ENCODE measurements around the gene PLCB2. TPM values are rescaled to one million over a fixed set of nuclear protein-coding genes. Genes with fewer than 3 reads are reported as not detected.
A peak's percentile ranks its signal among the peaks of the same experiment; 100 is the strongest.

The PLCB2 gene
- polyA plus RNA-seq, 1 donor from 2014 or later: 7.4 TPM

DNA sequence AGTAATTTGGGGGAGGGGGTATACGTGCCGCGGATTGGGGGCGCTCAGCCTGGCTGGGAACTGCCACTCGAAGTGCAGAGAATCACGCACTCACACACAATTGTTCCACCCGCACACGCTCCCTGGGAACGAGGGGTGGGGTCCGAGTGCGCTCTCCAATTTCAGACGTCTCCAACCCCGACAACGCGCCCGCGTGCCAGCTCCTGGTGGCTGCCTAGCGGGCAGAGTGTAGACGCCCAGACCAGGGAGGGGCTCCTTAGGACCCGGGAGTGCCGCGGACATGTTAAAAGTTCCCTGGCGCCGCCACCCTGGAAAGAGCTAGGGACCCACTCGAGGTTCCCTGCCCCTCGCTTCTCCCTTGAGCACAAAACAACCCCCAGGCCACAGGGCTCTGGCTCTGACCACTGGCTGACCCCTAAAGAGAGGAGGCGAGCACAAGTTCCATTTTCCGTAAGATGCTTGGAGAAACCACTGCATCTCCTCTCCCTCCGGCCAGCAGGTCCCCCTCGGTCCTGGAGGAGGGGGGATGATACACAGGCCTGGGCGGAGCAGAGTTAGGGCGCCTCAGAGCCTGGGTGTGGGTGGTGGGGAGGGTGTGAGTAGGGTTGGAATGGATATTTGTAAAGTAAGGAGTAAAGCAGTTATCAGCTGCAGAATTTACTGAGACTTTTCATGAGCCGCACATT lies 24.0 kb downstream of the PLCB2 start:
- TF ChIP-seq EP300 (conservative IDR thresholded peaks at IDR 0.05; ENCODE audit: poor library complexity, severe bottlenecking) (no peak), MXI1 (conservative IDR thresholded peaks at IDR 0.05; ENCODE audit: poor library complexity, severe bottlenecking) (no peak), POLR2AphosphoS5 (IDR thresholded peaks at IDR 0.05) (no peak), TAF1 (IDR thresholded peaks at IDR 0.05; ENCODE audit: low read depth) (no peak)
- Histone ChIP-seq H3K9me3 (ENCODE audit: low read length) (no peaks in the 10 kb centered on the region), H3K4me2 (ENCODE audit: low read length) (no peak overlapping the region), H3F3A (ENCODE audit: insufficient read depth, low read length, poor library complexity, severe bottlenecking) (no peaks in the 10 kb centered on the region), H3K36me3 (ENCODE audit: insufficient read depth, low read length) (no peaks in the 10 kb centered on the region), H3K27me3 (ENCODE audit: insufficient read depth, low read depth, low read length) (peaks cover 56% of the 10 kb centered on the region), H3K9me2 (ENCODE audit: insufficient read depth, low read length) (no peaks in the 10 kb centered on the region), H3K79me2 (replicated peaks; ENCODE audit: insufficient read depth, low read length) (no peaks in the 10 kb centered on the region), H3K27ac (ENCODE audit: low read length) (no peak overlapping the region), H2AFZ (ENCODE audit: low read depth, low read length) (no peak overlapping the region), H3K9ac (ENCODE audit: low read length) (no peak overlapping the region), H4K20me1 (ENCODE audit: insufficient read depth) (no peaks in the 10 kb centered on the region), H3K4me3 (ENCODE audit: low read length) (peak overlapping the region; percentile 63)

DNA sequence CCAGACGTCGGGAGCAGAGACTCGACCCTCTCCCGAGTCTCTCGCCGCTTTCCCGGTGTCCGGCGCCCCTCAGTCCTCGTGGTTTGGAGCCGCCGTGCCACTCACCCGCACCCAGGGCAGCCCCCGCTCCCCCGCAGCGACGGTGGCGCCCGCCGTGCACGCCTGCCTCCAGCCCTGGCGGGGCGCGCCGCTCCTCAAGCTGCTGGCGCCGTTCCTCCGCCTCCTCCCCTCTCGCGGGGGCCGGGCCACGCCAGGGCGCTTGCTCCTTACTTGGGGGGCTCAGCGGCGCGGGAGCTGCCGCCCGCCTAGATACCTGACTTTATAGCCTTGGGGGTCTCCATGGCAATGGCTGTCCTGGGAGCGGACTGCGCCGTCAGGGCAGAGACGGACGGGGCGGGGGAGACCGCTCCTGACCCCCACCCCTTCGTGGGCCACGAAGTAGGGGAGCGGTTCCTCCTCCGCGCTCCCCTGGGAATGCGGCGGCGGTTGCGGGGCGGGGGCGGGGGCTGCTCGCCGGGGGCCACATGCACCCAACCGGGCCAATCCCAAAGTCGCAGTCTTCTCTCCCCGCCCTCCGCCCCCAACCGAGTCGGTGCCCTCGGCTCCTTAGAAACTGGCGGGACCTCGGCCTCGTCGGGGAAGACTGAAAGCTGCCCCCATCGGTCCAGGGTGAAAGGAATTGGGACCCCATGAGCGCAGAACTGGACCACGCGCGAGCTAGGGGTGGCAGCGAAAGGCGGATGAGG lies 24.7 kb downstream of the PLCB2 start, which contains the start of gene ANKRD63:
Gene ANKRD63 (minus strand): TSS at position 196 of the 746 bp plus-strand sequence. CDS start 478 bp downstream, outside the sequence.
- Histone ChIP-seq H4K20me1 (ENCODE audit: insufficient read depth) (no peaks in the 10 kb centered on the region), H3K27ac (ENCODE audit: low read length) (no peak within 1 kb of the TSS), H3K79me2 (replicated peaks; ENCODE audit: insufficient read depth, low read length) (no peaks in the 10 kb centered on the region), H3K4me3 (ENCODE audit: low read length) (peak within 1 kb of the TSS; percentile 63), H3K27me3 (ENCODE audit: insufficient read depth, low read depth, low read length) (peaks cover 62% of the 10 kb centered on the region), H3K36me3 (ENCODE audit: insufficient read depth, low read length) (no peaks in the 10 kb centered on the region), H3K9me3 (ENCODE audit: low read length) (no peaks in the 10 kb centered on the region), H2AFZ (ENCODE audit: low read depth, low read length) (no peak within 1 kb of the TSS), H3F3A (ENCODE audit: insufficient read depth, low read length, poor library complexity, severe bottlenecking) (no peaks in the 10 kb centered on the region), H3K9me2 (ENCODE audit: insufficient read depth, low read length) (no peaks in the 10 kb centered on the region), H3K9ac (ENCODE audit: low read length) (peak within 1 kb of the TSS; percentile 39), H3K4me2 (ENCODE audit: low read length) (no peak within 1 kb of the TSS)
- peak; percentile 51 for TF ChIP-seq POLR2AphosphoS5 (IDR thresholded peaks at IDR 0.05)
- TF ChIP-seq SMC3 (conservative IDR thresholded peaks at IDR 0.05; ENCODE audit: poor library complexity): no peak
- no peak for TF ChIP-seq RAD21 (conservative IDR thresholded peaks at IDR 0.05)
- TF ChIP-seq, protein P1, sequence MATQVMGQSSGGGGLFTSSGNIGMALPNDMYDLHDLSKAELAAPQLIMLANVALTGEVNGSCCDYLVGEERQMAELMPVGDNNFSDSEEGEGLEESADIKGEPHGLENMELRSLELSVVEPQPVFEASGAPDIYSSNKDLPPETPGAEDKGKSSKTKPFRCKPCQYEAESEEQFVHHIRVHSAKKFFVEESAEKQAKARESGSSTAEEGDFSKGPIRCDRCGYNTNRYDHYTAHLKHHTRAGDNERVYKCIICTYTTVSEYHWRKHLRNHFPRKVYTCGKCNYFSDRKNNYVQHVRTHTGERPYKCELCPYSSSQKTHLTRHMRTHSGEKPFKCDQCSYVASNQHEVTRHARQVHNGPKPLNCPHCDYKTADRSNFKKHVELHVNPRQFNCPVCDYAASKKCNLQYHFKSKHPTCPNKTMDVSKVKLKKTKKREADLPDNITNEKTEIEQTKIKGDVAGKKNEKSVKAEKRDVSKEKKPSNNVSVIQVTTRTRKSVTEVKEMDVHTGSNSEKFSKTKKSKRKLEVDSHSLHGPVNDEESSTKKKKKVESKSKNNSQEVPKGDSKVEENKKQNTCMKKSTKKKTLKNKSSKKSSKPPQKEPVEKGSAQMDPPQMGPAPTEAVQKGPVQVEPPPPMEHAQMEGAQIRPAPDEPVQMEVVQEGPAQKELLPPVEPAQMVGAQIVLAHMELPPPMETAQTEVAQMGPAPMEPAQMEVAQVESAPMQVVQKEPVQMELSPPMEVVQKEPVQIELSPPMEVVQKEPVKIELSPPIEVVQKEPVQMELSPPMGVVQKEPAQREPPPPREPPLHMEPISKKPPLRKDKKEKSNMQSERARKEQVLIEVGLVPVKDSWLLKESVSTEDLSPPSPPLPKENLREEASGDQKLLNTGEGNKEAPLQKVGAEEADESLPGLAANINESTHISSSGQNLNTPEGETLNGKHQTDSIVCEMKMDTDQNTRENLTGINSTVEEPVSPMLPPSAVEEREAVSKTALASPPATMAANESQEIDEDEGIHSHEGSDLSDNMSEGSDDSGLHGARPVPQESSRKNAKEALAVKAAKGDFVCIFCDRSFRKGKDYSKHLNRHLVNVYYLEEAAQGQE (IDR thresholded peaks at IDR 0.05; ENCODE audit: borderline replicate concordance): no peak
- TF ChIP-seq MXI1 (conservative IDR thresholded peaks at IDR 0.05; ENCODE audit: poor library complexity, severe bottlenecking): no peak
- no peak for TF ChIP-seq EP300 (conservative IDR thresholded peaks at IDR 0.05; ENCODE audit: poor library complexity, severe bottlenecking)
- TF ChIP-seq EZH2 (IDR thresholded peaks at IDR 0.05; ENCODE audit: borderline replicate concordance, insufficient read depth, low read length, poor library complexity, severe bottlenecking): peak; percentile 58
- no peak for TF ChIP-seq TAF1 (IDR thresholded peaks at IDR 0.05; ENCODE audit: low read depth)
- TF ChIP-seq, protein P2, sequence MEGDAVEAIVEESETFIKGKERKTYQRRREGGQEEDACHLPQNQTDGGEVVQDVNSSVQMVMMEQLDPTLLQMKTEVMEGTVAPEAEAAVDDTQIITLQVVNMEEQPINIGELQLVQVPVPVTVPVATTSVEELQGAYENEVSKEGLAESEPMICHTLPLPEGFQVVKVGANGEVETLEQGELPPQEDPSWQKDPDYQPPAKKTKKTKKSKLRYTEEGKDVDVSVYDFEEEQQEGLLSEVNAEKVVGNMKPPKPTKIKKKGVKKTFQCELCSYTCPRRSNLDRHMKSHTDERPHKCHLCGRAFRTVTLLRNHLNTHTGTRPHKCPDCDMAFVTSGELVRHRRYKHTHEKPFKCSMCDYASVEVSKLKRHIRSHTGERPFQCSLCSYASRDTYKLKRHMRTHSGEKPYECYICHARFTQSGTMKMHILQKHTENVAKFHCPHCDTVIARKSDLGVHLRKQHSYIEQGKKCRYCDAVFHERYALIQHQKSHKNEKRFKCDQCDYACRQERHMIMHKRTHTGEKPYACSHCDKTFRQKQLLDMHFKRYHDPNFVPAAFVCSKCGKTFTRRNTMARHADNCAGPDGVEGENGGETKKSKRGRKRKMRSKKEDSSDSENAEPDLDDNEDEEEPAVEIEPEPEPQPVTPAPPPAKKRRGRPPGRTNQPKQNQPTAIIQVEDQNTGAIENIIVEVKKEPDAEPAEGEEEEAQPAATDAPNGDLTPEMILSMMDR (IDR thresholded peaks at IDR 0.05; ENCODE audit: poor library complexity, severe bottlenecking): no peak
